ENCODE results near the gene ETFRF1.

- TF ChIP-seq CTCF (conservative IDR thresholded peaks at IDR 0.05) (no peak), EZH2 (IDR thresholded peaks at IDR 0.05; ENCODE audit: low read depth) (no peak)
These were observed 59.3 kb downstream of the ETFRF1 start for GRCh38 chr12:25254271-25254880.
